ENCODE data around the gene YTHDC2. TPM values are rescaled to one million over a fixed set of nuclear protein-coding genes. Genes with fewer than 3 reads are reported as not detected.

Gene YTHDC2
- total RNA-seq, 6 experiments from 2014 or later = 12.2 to 18.3 (median 15.7) TPM

GRCh38 chr5:113641715-113642114, 128.2 kb downstream of the YTHDC2 start:
- Histone ChIP-seq H3K36me3 (no peaks in the 10 kb centered on the region), H3K4me1 (no peaks in the 10 kb centered on the region), H3K27ac (no peak overlapping the region), H3K4me3 (no peak overlapping the region), H3K27me3 (no peaks in the 10 kb centered on the region), H3K9me3 (no peaks in the 10 kb centered on the region)
- intact Hi-C loops (cut with DNase I) = no loop called here
- ATAC-seq (no peak), DNase-seq (no peak)
- no peak for TF ChIP-seq CTCF (IDR thresholded peaks at IDR 0.05)
- no peak for TF ChIP-seq POLR2A (IDR thresholded peaks at IDR 0.05)

Small RNAs within 50 kb of the gene (small RNA-seq; reads per million reads assigned to genes)
- gene RNU4ATAC13P = 0 reads per million in 2 experiments

Other genes starting within 250 kb of the YTHDC2 start
- not detected for gene TSSK1B, start 78.7 kb upstream of the YTHDC2 start, total RNA-seq
- 10 to 100 TPM; 23.1 to 35.2 (median 26.1) TPM for gene MCC, start 25.2 kb upstream of the YTHDC2 start, total RNA-seq